Neuronal stem cell (in vitro differentiated cells): ENCODE results near the gene CYB5B.
"Not testable (repeated sequence)": the region's sequence is repeated elsewhere in the genome, so short reads cannot be mapped to it uniquely, and the experiment has no call there.

ENCODE experiments used
- DNase-seq: peaks from one replicate; pipeline ENCODE4 v3.0.0-alpha.2; 2013; ENCODE audit warnings: low spot score
- H2AFZ ChIP-seq: one replicate; pipeline ENCODE4 v1.6.1; 2013; ENCODE audit warnings: mild to moderate bottlenecking, low read length, inconsistent platforms
- H2AK5ac ChIP-seq: 2 replicates; pipeline ENCODE4 v1.6.1; 2013; ENCODE audit warnings: low read depth, mild to moderate bottlenecking, inconsistent platforms, low read length, moderate library complexity, mixed read lengths
- H2BK120ac ChIP-seq: 2 replicates; pipeline ENCODE4 v1.6.1; 2013; ENCODE audit warnings: low read depth, mild to moderate bottlenecking, inconsistent platforms, low read length, moderate library complexity, mixed read lengths
- H2BK12ac ChIP-seq: one replicate; pipeline ENCODE4 v1.6.1; 2013; ENCODE audit warnings: low read length, inconsistent platforms
- H2BK15ac ChIP-seq: 2 replicates; pipeline ENCODE4 v1.6.1; 2013; ENCODE audit warnings: mild to moderate bottlenecking, low read length, inconsistent platforms, mixed read lengths
- H2BK5ac ChIP-seq: one replicate; pipeline ENCODE4 v1.6.1; 2013; ENCODE audit warnings: inconsistent platforms, mild to moderate bottlenecking, low read length, moderate library complexity
- H3K14ac ChIP-seq: one replicate; pipeline ENCODE4 v1.6.1; 2013; ENCODE audit warnings: low read length, inconsistent platforms
- H3K18ac ChIP-seq: 2 replicates; pipeline ENCODE4 v1.6.1; 2013; ENCODE audit warnings: low read length, inconsistent platforms
- H3K23ac ChIP-seq: 2 replicates; pipeline ENCODE4 v1.6.1; 2013; ENCODE audit warnings: low read depth, mild to moderate bottlenecking, mixed read lengths, low read length, inconsistent platforms; ENCODE audit not compliant: poor library complexity
- H3K27ac ChIP-seq: replicated peaks from 3 replicates; pipeline ENCODE4 v1.5.1; 2013; ENCODE audit warnings: low read length, inconsistent platforms
- H3K27me3 ChIP-seq, 3 experiments: 2 replicates each; pipeline ENCODE4 v1.6.1; 2013; ENCODE audit warnings: low read length in 3 of 3, mild to moderate bottlenecking in 2 of 3, inconsistent platforms in 1 of 3, low read depth in 1 of 3, mixed read lengths in 1 of 3, moderate library complexity in 1 of 3; ENCODE audit not compliant: control insufficient read depth in 3 of 3, insufficient read depth in 3 of 3
- H3K36me3 ChIP-seq, 2 donors: replicated peaks in 1 of 2; 2 replicates each; pipeline ENCODE4 v1.6.1; 2013; ENCODE audit warnings: low read length in 2 of 2; ENCODE audit not compliant: control insufficient read depth in 2 of 2, insufficient read depth in 2 of 2
- H3K4ac ChIP-seq: 2 replicates; pipeline ENCODE4 v1.6.1; 2013; ENCODE audit warnings: inconsistent platforms, mild to moderate bottlenecking, low read length, moderate library complexity
- H3K4me1 ChIP-seq, 2 donors: 1 replicate in 1 of 2; 2 replicates in 1 of 2; pipeline ENCODE4 v1.6.1; 2013; ENCODE audit warnings: low read length in 2 of 2, low read depth in 1 of 2; ENCODE audit not compliant: control insufficient read depth in 2 of 2, insufficient read depth in 1 of 2
- H3K4me2 ChIP-seq: one replicate; pipeline ENCODE4 v1.6.1; 2013; ENCODE audit warnings: mild to moderate bottlenecking, low read length, inconsistent platforms; ENCODE audit not compliant: insufficient read depth, poor library complexity, severe bottlenecking
- H3K4me3 ChIP-seq, 2 donors: 2 replicates each; pipeline ENCODE4 v1.5.1; 2013; ENCODE audit warnings: low read length in 2 of 2, mild to moderate bottlenecking in 2 of 2, inconsistent platforms in 1 of 2, moderate library complexity in 1 of 2
- H3K79me1 ChIP-seq: one replicate; pipeline ENCODE4 v1.6.1; 2013; ENCODE audit warnings: low read depth, mild to moderate bottlenecking, inconsistent platforms, low read length, moderate library complexity
- H3K9ac ChIP-seq: one replicate; pipeline ENCODE4 v1.6.1; 2013; ENCODE audit warnings: mild to moderate bottlenecking, low read depth, low read length, inconsistent platforms; ENCODE audit not compliant: poor library complexity
- H3K9me3 ChIP-seq, 2 donors: replicated peaks in 1 of 2; 2 replicates each; pipeline versions ENCODE3 to v1.6.1; 2013; ENCODE audit warnings: low read length in 2 of 2, mild to moderate bottlenecking in 2 of 2, inconsistent platforms in 1 of 2, low read depth in 1 of 2, mixed read lengths in 1 of 2, moderate library complexity in 1 of 2; ENCODE audit not compliant: control insufficient read depth in 2 of 2, insufficient read depth in 1 of 2
- H4K8ac ChIP-seq: one replicate; pipeline ENCODE4 v1.6.1; 2013; ENCODE audit warnings: low read depth, mild to moderate bottlenecking, inconsistent platforms, low read length, moderate library complexity
- H4K91ac ChIP-seq: one replicate; pipeline ENCODE4 v1.6.1; 2013; ENCODE audit warnings: low read length, low read depth, mild to moderate bottlenecking, inconsistent platforms; ENCODE audit not compliant: poor library complexity
- WGBS, 2 donors: extraction: QIAGEN DNeasy Blood & Tissue Kit; methylation state at CpG; one replicate each; pipeline ENCODE4 v1.1.7; 2013; ENCODE audit warnings: missing lambda C conversion rate in 2 of 2, mixed read lengths in 1 of 2; ENCODE audit not compliant: insufficient read length in 2 of 2, insufficient replicate concordance in 1 of 2; ENCODE audit errors: extremely low coverage in 2 of 2; 5-methylcytosine and 5-hydroxymethylcytosine counted together

CYB5B gene

GRCh38 chr16:69424935-69425784 is 741 bp downstream of the CYB5B start:
- H3K4me1 ChIP-seq, result peaks cover 0 to 3% of the 10 kb centered on the region in 2 donors
- H3K36me3 ChIP-seq, result peaks cover 9 to 41% of the 10 kb centered on the region in 2 donors
- no peak overlapping the region for H4K91ac ChIP-seq
- H4K8ac ChIP-seq, result no peak overlapping the region
- H2BK120ac ChIP-seq, result no peak overlapping the region
- H3K79me1 ChIP-seq, result no peaks in the 10 kb centered on the region
- no peak for DNase-seq
- H2BK15ac ChIP-seq, result no peak overlapping the region
- H2AFZ ChIP-seq, result peak overlapping the region; percentile 84
- no peak overlapping the region for H2AK5ac ChIP-seq
- no CpG with 5 or more reads among the region's 11 CpGs for WGBS, 2 donors
- H3K9ac ChIP-seq, result peak overlapping the region; percentile 97
- H2BK5ac ChIP-seq, result no peak overlapping the region
- peaks cover 3 to 20% of the 10 kb centered on the region in 2 donors for H3K9me3 ChIP-seq
- no peak overlapping the region for H2BK12ac ChIP-seq
- peak overlapping the region; percentile 80 for H3K18ac ChIP-seq
- no peak overlapping the region for H3K14ac ChIP-seq
- H3K4me2 ChIP-seq, result peak overlapping the region; percentile 79
- no peak overlapping the region for H3K4ac ChIP-seq
- peak overlapping the region; percentile 70 for H3K27ac ChIP-seq
- no peaks in the 10 kb centered on the region for H3K27me3 ChIP-seq
- peak overlapping the region; percentile 59 to 96 for H3K4me3 ChIP-seq
- H3K23ac ChIP-seq, result no peak overlapping the region

DNA sequence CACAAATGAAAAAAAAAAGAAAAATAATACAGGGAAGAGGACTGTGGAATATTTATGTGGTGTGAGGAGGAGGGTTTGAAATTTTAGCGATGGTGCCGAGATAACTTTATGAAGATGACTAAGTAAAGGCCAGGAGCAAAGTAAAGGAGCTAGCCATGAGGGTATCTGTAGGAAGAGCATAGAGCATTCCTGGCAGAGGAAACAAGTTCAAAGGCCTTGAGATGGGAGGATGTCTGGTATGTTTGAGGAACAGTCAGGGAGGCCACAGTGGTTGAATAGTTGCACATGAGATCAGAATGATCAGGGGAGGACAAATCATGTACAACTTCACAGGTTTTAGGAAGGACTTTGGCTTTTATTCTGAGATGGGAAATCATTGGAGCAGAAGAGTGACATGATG is 4.2 kb downstream of the CYB5B start:
- Histone ChIP-seq H2BK15ac (no peak overlapping the region), H3K27ac (no peak overlapping the region), H3K36me3 (peaks cover 13 to 75% of the 10 kb centered on the region in 2 donors), H2BK120ac (no peak overlapping the region), H2BK5ac (no peak overlapping the region), H3K9me3 (peaks cover 3 to 20% of the 10 kb centered on the region in 2 donors), H3K23ac (no peak overlapping the region), H3K14ac (no peak overlapping the region), H3K27me3 (no peaks in the 10 kb centered on the region), H3K9ac (no peak overlapping the region), H2AK5ac (no peak overlapping the region), H4K8ac (no peak overlapping the region), H3K4me2 (no peak overlapping the region), H2BK12ac (no peak overlapping the region), H2AFZ (no peak overlapping the region), H3K4ac (no peak overlapping the region), H3K4me3 (no peak overlapping the region), H3K4me1 (peaks cover 0 to 3% of the 10 kb centered on the region in 2 donors), H4K91ac (no peak overlapping the region), H3K18ac (no peak overlapping the region), H3K79me1 (peaks cover 1% of the 10 kb centered on the region)
- WGBS, 2 donors, result 100% methylated on average over 2 of the region's 2 CpGs
- no peak for DNase-seq

GRCh38 chr16:69429058-69429640 is 4.7 kb downstream of the CYB5B start:
- WGBS, 2 donors, result no CpG with 5 or more reads among the region's 7 CpGs
- H4K8ac ChIP-seq, DNase-seq, H3K9ac ChIP-seq, H2BK15ac ChIP-seq, H4K91ac ChIP-seq, H2AFZ ChIP-seq, H2BK12ac ChIP-seq, H3K18ac ChIP-seq, H2AK5ac ChIP-seq, H3K79me1 ChIP-seq, H3K27me3 ChIP-seq, H3K4ac ChIP-seq, H2BK120ac ChIP-seq, H2BK5ac ChIP-seq, H3K4me2 ChIP-seq, H3K27ac ChIP-seq, H3K4me1 ChIP-seq, H3K23ac ChIP-seq, H3K4me3 ChIP-seq, H3K14ac ChIP-seq: not testable (repeated sequence)
- Histone ChIP-seq H3K9me3 (peaks cover 3 to 20% of the 10 kb centered on the region in 2 donors), H3K36me3 (peaks cover 13 to 80% of the 10 kb centered on the region in 2 donors)

DNA sequence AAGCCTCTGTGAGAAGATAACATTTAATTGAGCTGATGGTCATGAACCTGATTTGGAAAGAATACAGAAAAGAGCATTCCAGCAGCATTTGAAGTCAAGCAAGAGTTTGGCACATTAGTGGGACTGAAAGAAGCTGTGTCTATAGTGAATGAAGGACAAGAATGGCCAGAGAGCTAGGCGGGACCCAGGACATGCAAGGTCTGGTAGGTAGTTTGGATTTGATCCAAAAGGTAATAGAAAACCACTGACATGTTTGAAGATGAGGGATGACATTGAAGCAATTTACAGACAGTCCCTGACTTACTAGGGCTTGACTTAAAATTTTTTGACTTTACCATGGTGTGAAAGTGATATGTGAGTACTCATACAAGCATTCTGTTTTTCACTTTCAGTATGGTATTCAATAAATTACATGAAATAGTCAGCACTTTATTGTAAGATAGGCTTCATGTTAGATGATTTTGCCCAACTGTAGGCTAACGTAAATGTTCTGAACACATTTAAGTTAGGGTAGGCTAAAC is 7.6 kb downstream of the CYB5B start:
- H2BK15ac ChIP-seq, result no peak overlapping the region
- peaks cover 1% of the 10 kb centered on the region for H3K79me1 ChIP-seq
- H3K23ac ChIP-seq, result no peak overlapping the region
- no peak overlapping the region for H3K9ac ChIP-seq
- no peak overlapping the region for H3K4ac ChIP-seq
- no peaks in the 10 kb centered on the region for H3K27me3 ChIP-seq
- H3K27ac ChIP-seq, result no peak overlapping the region
- no peaks in the 10 kb centered on the region for H3K4me1 ChIP-seq
- no peak for DNase-seq
- no peak overlapping the region for H3K14ac ChIP-seq
- no peak overlapping the region for H3K4me2 ChIP-seq
- H2AK5ac ChIP-seq, result no peak overlapping the region
- H4K8ac ChIP-seq, result no peak overlapping the region
- no peak overlapping the region for H3K4me3 ChIP-seq
- no peak overlapping the region for H2BK120ac ChIP-seq
- no peak overlapping the region for H2AFZ ChIP-seq
- H2BK5ac ChIP-seq, result no peak overlapping the region
- H3K18ac ChIP-seq, result no peak overlapping the region
- no peak overlapping the region for H2BK12ac ChIP-seq
- WGBS, 2 donors, result no CpG with 5 or more reads among the region's 2 CpGs
- peaks cover 3 to 18% of the 10 kb centered on the region in 2 donors for H3K9me3 ChIP-seq
- peaks cover 13 to 98% of the 10 kb centered on the region in 2 donors for H3K36me3 ChIP-seq
- H4K91ac ChIP-seq, result no peak overlapping the region
